Spleen (tissue), 11 donors: ENCODE measurements around the gene GRB10. TPM values are rescaled to one million over a fixed set of nuclear protein-coding genes. Genes with fewer than 3 reads are reported as not detected.

Source experiments
- DNase-seq: peaks from one replicate; pipeline ENCODE4 v3.0.0-alpha.2; 2020
- H3K27ac ChIP-seq, 8 donors: fragments of 200-600 bp; sonication (generic) in 7 of 8; 1 replicate in 4 of 8; 2 replicates in 4 of 8; pipeline versions ENCODE4 v1.5.0 to v1.8.0; 2016 to 2021; ENCODE audit warnings: inconsistent platforms in 4 of 8, mild to moderate bottlenecking in 4 of 8, moderate library complexity in 1 of 8
- H3K27me3 ChIP-seq, 7 donors: fragments of 200-600 bp; sonication (generic) in 6 of 7; replicated peaks in 1 of 7; 1 replicate in 4 of 7; 2 replicates in 3 of 7; pipeline versions ENCODE4 v1.5.0 to v1.8.0; 2016 to 2021; ENCODE audit warnings: inconsistent platforms in 3 of 7, mild to moderate bottlenecking in 1 of 7
- H3K36me3 ChIP-seq, 6 donors: fragments of 200-600 bp; sonication (generic) in 5 of 6; 1 replicate in 4 of 6; 2 replicates in 2 of 6; pipeline versions ENCODE4 v1.5.0 to v1.8.0; 2016 to 2021; ENCODE audit warnings: inconsistent platforms in 2 of 6
- H3K4me1 ChIP-seq, 6 donors: fragments of 200-600 bp; sonication (generic) in 5 of 6; 1 replicate in 3 of 6; 2 replicates in 3 of 6; pipeline versions ENCODE4 v1.5.0 to v1.8.0; 2016 to 2021; ENCODE audit warnings: inconsistent platforms in 3 of 6
- H3K4me3 ChIP-seq, 8 donors: fragments of 200-600 bp; sonication (generic) in 7 of 8; 1 replicate in 4 of 8; 2 replicates in 4 of 8; pipeline versions ENCODE4 v1.5.0 to v1.8.0; 2016 to 2021; ENCODE audit warnings: inconsistent platforms in 4 of 8, mild to moderate bottlenecking in 4 of 8, moderate library complexity in 2 of 8
- H3K9me3 ChIP-seq, 8 donors: fragments of 200-600 bp; sonication (generic) in 7 of 8; 1 replicate in 4 of 8; 2 replicates in 4 of 8; pipeline versions ENCODE4 v1.5.0 to v1.8.0; 2016 to 2021; ENCODE audit warnings: inconsistent platforms in 4 of 8
- POLR2A ChIP-seq, 3 donors: fragments of 450-650 bp; IDR thresholded peaks; one replicate each; pipeline ENCODE4 v1.5.1; 2017; ENCODE audit warnings: antibody characterized with exemption in 3 of 3, mild to moderate bottlenecking in 1 of 3
- POLR2AphosphoS5 ChIP-seq, 3 donors: sonication (generic); formaldehyde crosslinking; IDR thresholded peaks; one replicate each; pipeline ENCODE4 v1.5.1; 2017; ENCODE audit warnings: antibody characterized with exemption in 3 of 3
- WGBS, 5 donors: extraction: QIAGEN DNeasy Blood & Tissue Kit in 3 of 5; methylation state at CpG; one replicate each; pipeline versions ENCODE4 v1.1.5 to v1.1.7; 2013 to 2018; 5-methylcytosine and 5-hydroxymethylcytosine counted together
- intact Hi-C: fragments of 100-400 bp; cut with DNase I; formaldehyde crosslinking; loops from one replicate; pipeline ENCODE4 v1.15.0; 2023; ENCODE audit warnings: low total_unique reads
- polyA plus RNA-seq, 3 donors: library from polyadenylated mRNA; stranded (reverse); fragments of 200-250 nt; gene quantifications; one replicate each; pipeline ENCODE4 v1.2.1, GENCODE V29; 2013
- total RNA-seq, 7 donors: library from RNA; depleted of rRNA in 3 of 7; stranded (reverse); fragments of >200 nt in 3 of 7; fragmentation: NEBNext Ultra II Directional in 4 of 7; extraction: Animal tissue kit (Norgen Biotek cat#: 25700) in 4 of 7; gene quantifications; one replicate each; pipeline versions ENCODE4 v1.1.0 to v1.2.1, GENCODE V29; 2016 to 2021
- TF ChIP-seq, protein P1 (sequence below), 11 experiments: fragments of 200-600 bp in 7 of 11; fragments of 450-650 bp in 4 of 11; sonication (generic) in 4 of 11; IDR thresholded peaks in 8 of 11; conservative IDR thresholded peaks in 3 of 11; 1 replicate in 7 of 11; 2 replicates in 4 of 11; pipeline versions ENCODE4 v1.4.0 to v1.8.0; 2016 to 2021; ENCODE audit warnings: antibody characterized with exemption in 11 of 11, inconsistent platforms in 4 of 11, mild to moderate bottlenecking in 1 of 11
- donor health status: healthy with polysubstance abuse.
- donor health status: DM: no; HTN: no; CAD: no; lungs with moderate emphysema.
- donor health status: DM: no; HTN: no; CAD: no.
- donor health status: Bipolar disorder and iron deficiency.
- donor health status: healthy.
- donor health status: DM: no; HTN: no; CAD: no.
- donor health status: DM: yes; HTN: yes; CAD: no.

The GRB10 gene
- total and polyA plus RNA-seq, 10 donors = 11.3 to 159 (median 115) TPM

DNA sequence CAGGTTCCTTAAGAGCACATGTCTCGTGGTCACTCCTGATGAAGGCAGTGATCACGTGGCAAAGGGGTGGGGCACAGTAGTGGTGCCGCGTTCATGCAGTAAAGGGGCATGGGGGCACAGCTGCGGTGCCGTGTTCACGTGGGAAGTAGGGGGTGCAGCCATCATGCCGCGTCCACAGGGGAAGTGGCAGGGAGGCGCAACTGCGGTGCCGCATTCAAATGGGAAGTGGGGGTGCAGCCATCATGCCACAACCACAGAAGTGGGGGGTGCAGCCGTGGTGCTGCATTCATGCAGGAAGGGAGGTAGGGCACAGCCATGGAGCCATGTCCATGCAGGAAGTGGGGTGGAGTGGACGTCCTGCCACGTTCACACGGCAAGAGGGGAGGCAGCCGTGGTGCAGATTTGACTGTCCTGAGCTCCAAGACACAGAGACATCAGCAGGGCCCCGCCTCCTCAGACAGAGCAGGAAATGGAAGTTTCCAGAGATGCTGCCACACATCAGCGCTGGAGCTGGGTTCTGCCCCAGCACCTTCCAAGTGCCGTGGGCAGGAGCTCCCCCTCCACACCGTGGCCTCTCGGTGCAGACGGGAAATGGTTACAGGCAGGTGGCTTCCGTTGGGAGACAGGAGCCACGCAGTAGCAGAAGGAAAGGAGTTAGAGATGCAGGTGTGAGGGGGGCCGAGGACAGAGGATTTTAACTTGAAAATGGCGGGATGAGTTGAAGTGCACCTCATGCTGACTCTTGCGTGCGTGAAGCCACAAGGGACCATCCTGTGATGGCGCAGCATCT lies 122.5 kb downstream of the GRB10 start:
- Histone ChIP-seq H3K4me1 (peaks cover 53 to 97% (median 87%) of the 10 kb centered on the region in 6 donors), H3K9me3 (no peaks in the 10 kb centered on the region), H3K36me3 (peaks cover 0 to 52% (median 0%) of the 10 kb centered on the region in 6 donors), H3K27ac (peak overlapping the region in 5 of 8 donors; percentile 12 to 77 (median 69)), H3K27me3 (no peaks in the 10 kb centered on the region), H3K4me3 (peak overlapping the region in 7 of 8 donors; percentile 1 to 64 (median 27))
- TF ChIP-seq, protein P1, sequence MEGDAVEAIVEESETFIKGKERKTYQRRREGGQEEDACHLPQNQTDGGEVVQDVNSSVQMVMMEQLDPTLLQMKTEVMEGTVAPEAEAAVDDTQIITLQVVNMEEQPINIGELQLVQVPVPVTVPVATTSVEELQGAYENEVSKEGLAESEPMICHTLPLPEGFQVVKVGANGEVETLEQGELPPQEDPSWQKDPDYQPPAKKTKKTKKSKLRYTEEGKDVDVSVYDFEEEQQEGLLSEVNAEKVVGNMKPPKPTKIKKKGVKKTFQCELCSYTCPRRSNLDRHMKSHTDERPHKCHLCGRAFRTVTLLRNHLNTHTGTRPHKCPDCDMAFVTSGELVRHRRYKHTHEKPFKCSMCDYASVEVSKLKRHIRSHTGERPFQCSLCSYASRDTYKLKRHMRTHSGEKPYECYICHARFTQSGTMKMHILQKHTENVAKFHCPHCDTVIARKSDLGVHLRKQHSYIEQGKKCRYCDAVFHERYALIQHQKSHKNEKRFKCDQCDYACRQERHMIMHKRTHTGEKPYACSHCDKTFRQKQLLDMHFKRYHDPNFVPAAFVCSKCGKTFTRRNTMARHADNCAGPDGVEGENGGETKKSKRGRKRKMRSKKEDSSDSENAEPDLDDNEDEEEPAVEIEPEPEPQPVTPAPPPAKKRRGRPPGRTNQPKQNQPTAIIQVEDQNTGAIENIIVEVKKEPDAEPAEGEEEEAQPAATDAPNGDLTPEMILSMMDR (IDR thresholded peaks at IDR 0.05 in 8 of 11, conservative IDR thresholded peaks at IDR 0.05 in 3 of 11) = no peak
- TF ChIP-seq POLR2AphosphoS5 (IDR thresholded peaks at IDR 0.05) = peak; percentile 67 to 81 (median 81)
- TF ChIP-seq POLR2A (IDR thresholded peaks at IDR 0.05) = no peak
- DNase-seq = peak; percentile 93
- 32 to 52% (median 40%) methylated on average over 30 of the region's 30 CpGs for WGBS, 5 donors
- intact Hi-C loops = no loop called here

DNA sequence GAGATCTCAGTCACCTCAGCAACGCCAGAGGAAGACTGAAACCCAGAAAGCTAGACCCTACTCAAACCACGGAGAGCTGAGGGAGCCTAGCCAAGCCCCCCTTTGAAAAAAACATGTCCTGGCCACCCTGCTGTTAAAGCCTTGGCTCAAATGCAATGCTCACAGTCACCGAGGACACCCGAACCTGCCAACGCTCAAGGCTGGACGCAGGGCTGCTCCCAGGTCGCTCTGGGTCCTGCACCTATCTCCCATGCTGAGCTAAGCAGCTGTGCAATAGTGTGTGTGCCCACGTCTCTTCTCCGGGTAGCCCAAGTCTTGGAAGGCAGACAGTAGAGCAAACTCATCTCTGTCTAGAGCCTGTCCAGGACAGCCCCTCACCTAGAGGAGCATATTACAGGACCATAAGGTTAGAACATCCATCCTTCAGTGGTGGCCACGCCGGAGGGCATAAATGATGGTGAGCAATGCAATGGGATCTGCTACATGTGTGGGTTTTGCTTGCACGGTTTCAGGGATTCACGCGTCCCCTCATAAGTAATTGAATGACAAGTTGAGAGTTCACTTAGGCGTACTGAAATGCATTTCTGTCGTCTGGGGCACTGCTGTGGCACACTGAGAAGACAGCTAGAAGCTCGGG lies 123.2 kb downstream of the GRB10 start:
- H3K36me3 ChIP-seq = peaks cover 0 to 56% (median 0%) of the 10 kb centered on the region in 6 donors
- H3K9me3 ChIP-seq = no peaks in the 10 kb centered on the region
- peak overlapping the region in 1 of 8 donors; percentile 64 for H3K4me3 ChIP-seq
- no peaks in the 10 kb centered on the region for H3K27me3 ChIP-seq
- intact Hi-C loops = no loop called here
- H3K4me1 ChIP-seq = peaks cover 48 to 96% (median 83%) of the 10 kb centered on the region in 6 donors
- 87 to 92% (median 89%) methylated on average over 16 to 17 of the region's 17 CpGs for WGBS, 5 donors
- H3K27ac ChIP-seq = peak overlapping the region in 4 of 8 donors; percentile 10 to 77 (median 72)
- DNase-seq = no peak
- TF ChIP-seq POLR2A (IDR thresholded peaks at IDR 0.05) (no peak), POLR2AphosphoS5 (IDR thresholded peaks at IDR 0.05) (no peak)
- TF ChIP-seq, protein P1 (IDR thresholded peaks at IDR 0.05 in 8 of 11, conservative IDR thresholded peaks at IDR 0.05 in 3 of 11) = no peak

DNA sequence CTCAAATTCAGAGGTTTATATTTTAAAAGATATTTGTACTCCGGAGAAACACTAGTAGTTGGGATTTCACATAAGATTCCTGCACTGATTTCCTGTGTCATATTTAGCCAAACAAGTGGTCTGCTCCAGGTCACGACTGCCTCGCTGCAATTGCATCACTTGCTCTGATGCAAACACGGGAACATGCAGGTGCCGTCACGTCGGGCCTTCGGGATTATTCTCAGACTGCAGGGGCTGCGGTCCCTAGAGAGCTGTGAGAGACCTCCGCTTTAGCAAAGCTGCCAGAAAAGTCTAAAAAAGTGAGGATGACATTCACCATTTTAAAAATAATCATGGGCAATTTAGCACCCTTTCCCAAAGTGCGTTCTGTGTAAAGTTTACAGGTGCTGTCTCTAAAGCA lies 124.0 kb downstream of the GRB10 start:
- 71 to 92% (median 77%) methylated on average over 11 of the region's 11 CpGs for WGBS, 5 donors
- TF ChIP-seq, protein P1 (IDR thresholded peaks at IDR 0.05 in 8 of 11, conservative IDR thresholded peaks at IDR 0.05 in 3 of 11) = no peak
- TF ChIP-seq POLR2A (IDR thresholded peaks at IDR 0.05) (no peak), POLR2AphosphoS5 (IDR thresholded peaks at IDR 0.05) (no peak)
- no peak for DNase-seq
- intact Hi-C loops = no loop called here
- Histone ChIP-seq H3K9me3 (no peaks in the 10 kb centered on the region), H3K4me3 (no peak overlapping the region), H3K27ac (peak overlapping the region in 6 of 8 donors; percentile 52 to 77 (median 72)), H3K36me3 (peaks cover 0 to 53% (median 0%) of the 10 kb centered on the region in 6 donors), H3K4me1 (peaks cover 45 to 95% (median 79%) of the 10 kb centered on the region in 6 donors), H3K27me3 (no peaks in the 10 kb centered on the region)

DNA sequence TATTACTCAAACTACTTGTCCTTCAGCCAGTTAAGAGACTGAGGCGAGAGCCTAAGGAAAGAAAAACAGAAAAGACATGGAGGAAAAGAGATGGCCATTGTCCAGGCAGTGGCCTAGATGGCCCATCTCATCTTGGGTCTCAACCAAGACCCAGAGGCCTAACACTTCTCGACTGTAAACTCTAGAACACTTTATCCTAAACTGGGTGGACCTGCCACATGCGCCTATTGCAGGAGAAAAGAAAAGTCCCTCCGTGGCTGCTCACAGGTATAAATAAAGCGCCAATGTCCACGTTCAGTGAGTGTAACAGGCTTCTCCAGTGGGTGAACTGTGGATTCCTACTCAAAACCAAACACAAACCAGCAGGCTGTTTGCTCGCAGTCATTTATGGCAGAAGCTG lies 124.8 kb downstream of the GRB10 start:
- H3K36me3 ChIP-seq = peaks cover 0 to 50% (median 0%) of the 10 kb centered on the region in 6 donors
- peak overlapping the region in 7 of 8 donors; percentile 22 to 77 (median 69) for H3K27ac ChIP-seq
- intact Hi-C loops = no loop called here
- no peaks in the 10 kb centered on the region for H3K27me3 ChIP-seq
- no peak overlapping the region for H3K4me3 ChIP-seq
- 81 to 92% (median 87%) methylated on average over 7 of the region's 7 CpGs for WGBS, 5 donors
- DNase-seq = no peak
- no peak for TF ChIP-seq POLR2AphosphoS5 (IDR thresholded peaks at IDR 0.05)
- no peak for TF ChIP-seq POLR2A (IDR thresholded peaks at IDR 0.05)
- TF ChIP-seq, protein P1 (IDR thresholded peaks at IDR 0.05 in 8 of 11, conservative IDR thresholded peaks at IDR 0.05 in 3 of 11) = no peak
- H3K4me1 ChIP-seq = peaks cover 37 to 95% (median 75%) of the 10 kb centered on the region in 6 donors
- H3K9me3 ChIP-seq = no peaks in the 10 kb centered on the region
